Loucy (cell line): ENCODE measurements around the gene NFIX.

Source experiments
- H2AFZ ChIP-seq: fragments of 200-600 bp; sonication (generic); 2 replicates; pipeline ENCODE4 v1.6.0; 2016; ENCODE audit warnings: antibody characterized with exemption, mild to moderate bottlenecking, low read length, moderate library complexity
- H3F3A ChIP-seq: fragments of 200-600 bp; 2 replicates; pipeline ENCODE4 v1.6.0; 2016; ENCODE audit warnings: antibody characterized with exemption, low read depth, mild to moderate bottlenecking
- H3K27me3 ChIP-seq: fragments of 200-600 bp; sonication (generic); 2 replicates; pipeline ENCODE4 v1.6.1; 2014; ENCODE audit warnings: low read length, mild to moderate bottlenecking; ENCODE audit not compliant: insufficient read depth, poor library complexity, severe bottlenecking
- H3K36me3 ChIP-seq: fragments of 200-600 bp; sonication (generic); 2 replicates; pipeline ENCODE4 v1.6.1; 2016; ENCODE audit warnings: low read length; ENCODE audit not compliant: insufficient read depth
- H3K4me1 ChIP-seq: fragments of 200-600 bp; sonication (generic); 2 replicates; pipeline ENCODE4 v1.5.1; 2014; ENCODE audit warnings: low read length, mild to moderate bottlenecking; ENCODE audit not compliant: insufficient read depth, poor library complexity, severe bottlenecking
- H3K4me2 ChIP-seq: fragments of 200-600 bp; sonication (generic); 2 replicates; pipeline ENCODE4 v1.6.0; 2014; ENCODE audit warnings: antibody characterized with exemption, low read length, low read depth, mild to moderate bottlenecking; ENCODE audit not compliant: poor library complexity, severe bottlenecking
- H3K4me3 ChIP-seq: fragments of 200-600 bp; sonication (generic); 2 replicates; pipeline ENCODE4 v1.5.1; 2014; ENCODE audit warnings: low read length, mild to moderate bottlenecking, mixed read lengths; ENCODE audit not compliant: poor library complexity, severe bottlenecking
- H3K79me2 ChIP-seq: fragments of 200-600 bp; sonication (generic); 2 replicates; pipeline ENCODE4 v1.6.1; 2014; ENCODE audit warnings: low read length; ENCODE audit not compliant: insufficient read depth
- H3K9ac ChIP-seq: fragments of 200-600 bp; sonication (generic); 2 replicates; pipeline ENCODE4 v1.6.0; 2014; ENCODE audit warnings: mild to moderate bottlenecking, low read depth, low read length, moderate library complexity; ENCODE audit not compliant: poor library complexity, severe bottlenecking
- H3K9me2 ChIP-seq: fragments of 200-600 bp; sonication (generic); replicated peaks from 2 replicates; pipeline ENCODE4 v1.6.1; 2016; ENCODE audit warnings: low read depth, low read length, mixed read lengths
- H3K9me3 ChIP-seq: fragments of 200-600 bp; sonication (generic); 2 replicates; pipeline ENCODE4 v1.6.1; 2014; ENCODE audit warnings: mild to moderate bottlenecking, antibody characterized with exemption, low read length, low read depth; ENCODE audit not compliant: insufficient read depth
- H4K20me1 ChIP-seq: fragments of 200-600 bp; sonication (generic); 2 replicates; pipeline ENCODE4 v1.6.0; 2014; ENCODE audit warnings: antibody characterized with exemption, low read length, mild to moderate bottlenecking; ENCODE audit not compliant: insufficient read depth, poor library complexity, severe bottlenecking
- EZH2phosphoT487 ChIP-seq: fragments of 200-600 bp; IDR thresholded peaks from 2 replicates; pipeline ENCODE4 v1.6.1; 2018; ENCODE audit warnings: antibody characterized with exemption, mild to moderate bottlenecking, moderate library complexity, borderline replicate concordance
- TF ChIP-seq, protein P1 (sequence below): fragments of 200-600 bp; sonication (generic); conservative IDR thresholded peaks from 2 replicates; pipeline ENCODE4 v1.5.1; 2014; ENCODE audit warnings: mild to moderate bottlenecking, antibody characterized with exemption, low read length

NFIX gene

DNA sequence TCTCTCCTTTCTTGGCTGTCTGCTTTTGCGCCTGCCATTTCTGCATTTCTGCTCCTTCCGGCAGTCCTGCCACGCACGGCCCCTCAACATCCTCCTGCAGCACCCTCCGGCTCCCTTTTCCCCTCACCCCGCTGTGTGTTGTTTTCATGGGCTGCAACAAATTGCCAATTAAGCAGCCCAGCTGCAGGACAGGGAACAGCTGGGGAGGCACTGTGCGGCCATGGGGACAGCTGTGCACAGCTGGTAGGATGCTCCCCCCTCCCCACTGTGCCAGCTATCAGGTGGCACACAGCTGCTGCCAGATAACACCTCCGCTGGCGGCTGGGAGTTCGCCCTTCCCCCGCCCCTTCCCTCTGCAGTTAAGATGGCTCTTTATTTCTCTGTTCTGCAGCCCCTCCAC is 82.0 kb downstream of the NFIX start:
- Histone ChIP-seq H3K79me2 (no peaks in the 10 kb centered on the region), H3K4me3 (no peak overlapping the region), H3K9me3 (no peaks in the 10 kb centered on the region), H3K27me3 (no peaks in the 10 kb centered on the region), H3K9ac (no peak overlapping the region), H3K36me3 (no peaks in the 10 kb centered on the region), H3F3A (no peaks in the 10 kb centered on the region), H2AFZ (no peak overlapping the region), H4K20me1 (no peaks in the 10 kb centered on the region), H3K4me1 (peaks cover 3% of the 10 kb centered on the region), H3K9me2 (no peaks in the 10 kb centered on the region), H3K4me2 (no peak overlapping the region)
- TF ChIP-seq EZH2phosphoT487, result no peak
- TF ChIP-seq, protein P1, sequence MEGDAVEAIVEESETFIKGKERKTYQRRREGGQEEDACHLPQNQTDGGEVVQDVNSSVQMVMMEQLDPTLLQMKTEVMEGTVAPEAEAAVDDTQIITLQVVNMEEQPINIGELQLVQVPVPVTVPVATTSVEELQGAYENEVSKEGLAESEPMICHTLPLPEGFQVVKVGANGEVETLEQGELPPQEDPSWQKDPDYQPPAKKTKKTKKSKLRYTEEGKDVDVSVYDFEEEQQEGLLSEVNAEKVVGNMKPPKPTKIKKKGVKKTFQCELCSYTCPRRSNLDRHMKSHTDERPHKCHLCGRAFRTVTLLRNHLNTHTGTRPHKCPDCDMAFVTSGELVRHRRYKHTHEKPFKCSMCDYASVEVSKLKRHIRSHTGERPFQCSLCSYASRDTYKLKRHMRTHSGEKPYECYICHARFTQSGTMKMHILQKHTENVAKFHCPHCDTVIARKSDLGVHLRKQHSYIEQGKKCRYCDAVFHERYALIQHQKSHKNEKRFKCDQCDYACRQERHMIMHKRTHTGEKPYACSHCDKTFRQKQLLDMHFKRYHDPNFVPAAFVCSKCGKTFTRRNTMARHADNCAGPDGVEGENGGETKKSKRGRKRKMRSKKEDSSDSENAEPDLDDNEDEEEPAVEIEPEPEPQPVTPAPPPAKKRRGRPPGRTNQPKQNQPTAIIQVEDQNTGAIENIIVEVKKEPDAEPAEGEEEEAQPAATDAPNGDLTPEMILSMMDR, result no peak

DNA sequence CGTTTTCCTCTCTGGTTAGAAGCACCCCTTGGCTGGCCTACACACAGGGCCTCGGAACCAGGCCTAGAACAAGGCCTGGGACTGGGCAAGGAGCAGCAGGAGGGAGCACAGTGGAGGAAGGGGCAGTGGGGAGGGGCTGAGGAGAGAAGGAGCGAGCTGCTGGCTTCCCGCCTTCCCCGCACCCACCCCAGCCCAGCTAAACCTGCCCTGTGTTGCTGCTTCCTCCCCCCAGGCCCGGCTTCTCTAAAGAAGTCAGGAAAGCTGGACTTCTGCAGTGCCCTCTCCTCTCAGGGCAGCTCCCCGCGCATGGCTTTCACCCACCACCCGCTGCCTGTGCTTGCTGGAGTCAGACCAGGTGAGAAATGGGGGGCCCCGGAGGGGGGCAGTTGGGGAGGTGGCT is 83.1 kb downstream of the NFIX start:
- H3K36me3 ChIP-seq, result no peaks in the 10 kb centered on the region
- no peaks in the 10 kb centered on the region for H3K79me2 ChIP-seq
- no peak overlapping the region for H3K4me2 ChIP-seq
- H3K4me3 ChIP-seq, result no peak overlapping the region
- no peaks in the 10 kb centered on the region for H4K20me1 ChIP-seq
- no peaks in the 10 kb centered on the region for H3K9me3 ChIP-seq
- H3K4me1 ChIP-seq, result peaks cover 3% of the 10 kb centered on the region
- TF ChIP-seq, protein P1, result no peak
- no peak overlapping the region for H3K9ac ChIP-seq
- no peaks in the 10 kb centered on the region for H3F3A ChIP-seq
- H2AFZ ChIP-seq, result no peak overlapping the region
- no peaks in the 10 kb centered on the region for H3K27me3 ChIP-seq
- H3K9me2 ChIP-seq, result no peaks in the 10 kb centered on the region

DNA sequence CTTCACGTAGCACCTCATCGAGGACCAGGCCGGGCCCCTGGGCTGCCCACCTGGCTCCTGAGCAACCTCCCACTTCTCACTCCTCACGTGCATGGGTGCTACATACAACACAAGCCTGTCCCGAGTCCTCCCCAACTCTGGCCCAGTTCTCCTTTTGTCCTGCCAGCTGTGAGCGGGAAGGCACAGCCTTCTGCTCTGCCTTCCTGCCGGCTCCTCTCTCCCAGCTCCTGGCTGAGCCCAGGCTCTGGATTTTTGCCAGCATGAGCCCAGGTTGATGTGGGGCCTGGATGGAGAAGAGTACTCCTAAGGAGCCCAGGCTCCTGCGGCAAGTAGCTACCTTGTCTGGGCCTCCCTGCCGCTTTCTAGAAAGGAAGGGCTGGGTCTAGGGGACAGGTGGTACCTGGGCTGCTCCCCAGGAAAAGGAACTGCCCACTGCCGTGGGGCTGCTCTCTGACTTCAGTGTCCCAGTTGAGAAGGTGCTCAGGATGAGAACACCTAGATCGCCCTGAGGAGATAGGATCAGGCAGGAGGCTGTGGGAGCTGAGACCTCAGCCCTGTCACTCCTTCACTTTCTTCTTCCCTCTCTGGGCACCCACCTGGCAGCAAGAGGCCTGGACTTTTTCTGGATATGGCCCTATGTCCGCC is 83.7 kb downstream of the NFIX start:
- H3K4me2 ChIP-seq, result no peak overlapping the region
- peaks cover 3% of the 10 kb centered on the region for H3K4me1 ChIP-seq

More for the DNA sequence above, 83.7 kb downstream of the NFIX start:
- Histone ChIP-seq H3K9ac (no peak overlapping the region), H3K79me2 (no peaks in the 10 kb centered on the region), H3K36me3 (no peaks in the 10 kb centered on the region), H3F3A (no peaks in the 10 kb centered on the region), H3K4me3 (no peak overlapping the region), H3K9me3 (no peaks in the 10 kb centered on the region), H4K20me1 (no peaks in the 10 kb centered on the region), H3K27me3 (no peaks in the 10 kb centered on the region), H3K9me2 (no peaks in the 10 kb centered on the region), H2AFZ (no peak overlapping the region)
- TF ChIP-seq, protein P1, result no peak
- TF ChIP-seq EZH2phosphoT487, result no peak
